Measurements from ENCODE around the gene SEC31B. TPM values are rescaled to one million over a fixed set of nuclear protein-coding genes. Genes with fewer than 3 reads are reported as not detected.

Gene SEC31B
- total RNA-seq, 1 donor from 2014 or later, result 2.9 TPM

GRCh38 chr10:100468978-100469377 is 50.7 kb downstream of the SEC31B start:
- no peak for DNase-seq (ENCODE audit: low read depth)
- H3K4me3 ChIP-seq (ENCODE audit: low read depth, low read length), result no peak overlapping the region
- TF ChIP-seq CTCF (conservative IDR thresholded peaks at IDR 0.05; ENCODE audit: low read depth, low read length), result no peak

GRCh38 chr10:100468322-100468721 is 51.3 kb downstream of the SEC31B start:
- no peak for TF ChIP-seq CTCF (conservative IDR thresholded peaks at IDR 0.05; ENCODE audit: low read depth, low read length)
- H3K4me3 ChIP-seq (ENCODE audit: low read depth, low read length), result no peak overlapping the region
- no peak for DNase-seq (ENCODE audit: low read depth)

DNA sequence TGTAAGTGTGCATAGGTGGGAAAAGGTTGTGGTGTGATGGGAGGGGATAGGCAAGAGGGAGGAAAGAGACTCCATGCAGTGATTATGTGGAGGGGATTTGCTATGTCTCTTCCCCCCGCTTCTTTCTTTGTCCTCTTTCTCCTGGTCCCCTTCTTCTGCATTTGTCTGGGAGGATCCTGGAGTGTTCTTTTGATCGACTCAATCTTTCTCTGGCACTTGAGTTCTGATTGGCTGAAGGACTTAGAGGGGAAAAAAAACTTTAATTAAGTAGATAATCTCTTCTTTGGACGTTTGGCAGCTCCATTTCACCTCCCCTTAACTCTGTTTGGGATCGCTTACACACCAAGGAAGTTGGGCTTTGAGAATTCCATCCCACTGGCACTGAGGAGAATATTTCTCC is 57.0 kb downstream of the SEC31B start, which contains the start of gene WNT8B:
Gene WNT8B, plus strand, starts transcription at position 301 of the 400 bp plus-strand sequence. CDS start 160 bp downstream, outside the sequence.
- TF ChIP-seq CTCF (conservative IDR thresholded peaks at IDR 0.05; ENCODE audit: low read depth, low read length), result no peak
- H3K4me3 ChIP-seq (ENCODE audit: low read depth, low read length), result no peak within 1 kb of the TSS
- DNase-seq (ENCODE audit: low read depth), result no peak

GRCh38 chr10:100448951-100449350 is 70.7 kb downstream of the SEC31B start:
- TF ChIP-seq CTCF (conservative IDR thresholded peaks at IDR 0.05; ENCODE audit: low read depth, low read length), result no peak
- no peak for DNase-seq (ENCODE audit: low read depth)
- no peak overlapping the region for H3K4me3 ChIP-seq (ENCODE audit: low read depth, low read length)

- TF ChIP-seq CTCF (conservative IDR thresholded peaks at IDR 0.05; ENCODE audit: low read depth, low read length), result no peak
- DNase-seq (ENCODE audit: low read depth), result no peak
- H3K4me3 ChIP-seq (ENCODE audit: low read depth, low read length), result no peak overlapping the region
Observed at GRCh38 chr10:100447663-100448062, 72.0 kb downstream of the SEC31B start.

GRCh38 chr10:100446130-100446761 is 73.4 kb downstream of the SEC31B start:
- no peak for DNase-seq (ENCODE audit: low read depth)
- no peak for TF ChIP-seq CTCF (conservative IDR thresholded peaks at IDR 0.05; ENCODE audit: low read depth, low read length)
- H3K4me3 ChIP-seq (ENCODE audit: low read depth, low read length), result no peak overlapping the region

- DNase-seq (ENCODE audit: low read depth), result no peak
- TF ChIP-seq CTCF (conservative IDR thresholded peaks at IDR 0.05; ENCODE audit: low read depth, low read length), result no peak
- H3K4me3 ChIP-seq (ENCODE audit: low read depth, low read length), result no peak overlapping the region
Observed at GRCh38 chr10:100442548-100442947, 77.1 kb downstream of the SEC31B start.

Data from epithelial cell of proximal tubule (primary cell).